ENCODE measurements around the gene BACE2. TPM values are rescaled to one million over a fixed set of nuclear protein-coding genes. Genes with fewer than 3 reads are reported as not detected.

The BACE2 gene
- total and polyA plus RNA-seq, 2 of the 4 experiments (the other 2 are of a cell fraction): 17.0 to 35.5 TPM

- WGBS, 2 experiments (ENCODE audit: extremely low coverage in 2 of 2, insufficient read length in 1 of 2): no CpG with 5 or more reads among the region's 8 CpGs
- no peak overlapping the region for H4K5ac ChIP-seq (ENCODE audit: low read depth, low read length)
- no peak overlapping the region for H2BK5ac ChIP-seq (ENCODE audit: low read depth, low read length, poor library complexity, severe bottlenecking)
- no peak overlapping the region for H3K4me3 ChIP-seq (ENCODE audit: insufficient read depth, low read depth, low read length)
- no peaks in the 10 kb centered on the region for H3K79me1 ChIP-seq (ENCODE audit: low read depth in 1 of 2, low read length in 2 of 2)
- H2AK9ac ChIP-seq (replicated peaks; ENCODE audit: low read depth, low read length, poor library complexity): peak overlapping the region; percentile 85
- no peak overlapping the region for H2BK20ac ChIP-seq (ENCODE audit: low read depth, low read length)
- H3K4me1 ChIP-seq (ENCODE audit: control insufficient read depth, insufficient read depth, low read length): no peaks in the 10 kb centered on the region
- no peak overlapping the region for H2AK5ac ChIP-seq (ENCODE audit: low read depth, low read length)
- peaks cover 6% of the 10 kb centered on the region; the same call in 1 of the 2 replicates for H3K36me3 ChIP-seq (ENCODE audit: control insufficient read depth, insufficient read depth, low read length)
- in situ Hi-C loops (cut with MboI; ENCODE audit: low sequenced_read_pairs): no loop called here
- H3K9me3 ChIP-seq (ENCODE audit: control insufficient read depth, insufficient read depth, low read length): no peaks in the 10 kb centered on the region
- H2BK120ac ChIP-seq (ENCODE audit: low read depth, low read length): no peak overlapping the region
- H2AFZ ChIP-seq (replicated peaks; ENCODE audit: low read length, poor library complexity): no peak overlapping the region
- TF ChIP-seq FOS (IDR thresholded peaks at IDR 0.05; ENCODE audit: low read depth, low read length) (no peak), RAD21 (IDR thresholded peaks at IDR 0.05; ENCODE audit: low read length) (no peak), CEBPB (IDR thresholded peaks at IDR 0.05; ENCODE audit: low read depth, low read length) (no peak), NFE2L2 (IDR thresholded peaks at IDR 0.05; ENCODE audit: low read depth, low read length) (no peak), MAFK (IDR thresholded peaks at IDR 0.05; ENCODE audit: low read depth, low read length) (no peak), RCOR1 (IDR thresholded peaks at IDR 0.05; ENCODE audit: insufficient replicate concordance, low read length) (no peak), MXI1 (IDR thresholded peaks at IDR 0.05; ENCODE audit: borderline replicate concordance, low read depth, low read length) (no peak), BHLHE40 (IDR thresholded peaks at IDR 0.05; ENCODE audit: low read depth, low read length) (no peak), RFX5 (IDR thresholded peaks at IDR 0.05; ENCODE audit: low read depth, low read length) (no peak), MAZ (IDR thresholded peaks at IDR 0.05; ENCODE audit: borderline replicate concordance, low read depth, low read length) (no peak), SMC3 (IDR thresholded peaks at IDR 0.05; ENCODE audit: low read depth, low read length) (no peak), CHD1 (IDR thresholded peaks at IDR 0.05; ENCODE audit: low read depth, low read length) (no peak), USF2 (IDR thresholded peaks at IDR 0.05; ENCODE audit: low read depth, low read length) (no peak), POLR2A (IDR thresholded peaks at IDR 0.05; ENCODE audit: low read depth, low read length) (no peak)
- TF ChIP-seq, protein P1, sequence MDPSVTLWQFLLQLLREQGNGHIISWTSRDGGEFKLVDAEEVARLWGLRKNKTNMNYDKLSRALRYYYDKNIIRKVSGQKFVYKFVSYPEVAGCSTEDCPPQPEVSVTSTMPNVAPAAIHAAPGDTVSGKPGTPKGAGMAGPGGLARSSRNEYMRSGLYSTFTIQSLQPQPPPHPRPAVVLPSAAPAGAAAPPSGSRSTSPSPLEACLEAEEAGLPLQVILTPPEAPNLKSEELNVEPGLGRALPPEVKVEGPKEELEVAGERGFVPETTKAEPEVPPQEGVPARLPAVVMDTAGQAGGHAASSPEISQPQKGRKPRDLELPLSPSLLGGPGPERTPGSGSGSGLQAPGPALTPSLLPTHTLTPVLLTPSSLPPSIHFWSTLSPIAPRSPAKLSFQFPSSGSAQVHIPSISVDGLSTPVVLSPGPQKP (IDR thresholded peaks at IDR 0.05; ENCODE audit: borderline replicate concordance, low read depth, low read length): no peak
- TF ChIP-seq, protein P2, sequence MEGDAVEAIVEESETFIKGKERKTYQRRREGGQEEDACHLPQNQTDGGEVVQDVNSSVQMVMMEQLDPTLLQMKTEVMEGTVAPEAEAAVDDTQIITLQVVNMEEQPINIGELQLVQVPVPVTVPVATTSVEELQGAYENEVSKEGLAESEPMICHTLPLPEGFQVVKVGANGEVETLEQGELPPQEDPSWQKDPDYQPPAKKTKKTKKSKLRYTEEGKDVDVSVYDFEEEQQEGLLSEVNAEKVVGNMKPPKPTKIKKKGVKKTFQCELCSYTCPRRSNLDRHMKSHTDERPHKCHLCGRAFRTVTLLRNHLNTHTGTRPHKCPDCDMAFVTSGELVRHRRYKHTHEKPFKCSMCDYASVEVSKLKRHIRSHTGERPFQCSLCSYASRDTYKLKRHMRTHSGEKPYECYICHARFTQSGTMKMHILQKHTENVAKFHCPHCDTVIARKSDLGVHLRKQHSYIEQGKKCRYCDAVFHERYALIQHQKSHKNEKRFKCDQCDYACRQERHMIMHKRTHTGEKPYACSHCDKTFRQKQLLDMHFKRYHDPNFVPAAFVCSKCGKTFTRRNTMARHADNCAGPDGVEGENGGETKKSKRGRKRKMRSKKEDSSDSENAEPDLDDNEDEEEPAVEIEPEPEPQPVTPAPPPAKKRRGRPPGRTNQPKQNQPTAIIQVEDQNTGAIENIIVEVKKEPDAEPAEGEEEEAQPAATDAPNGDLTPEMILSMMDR (conservative IDR thresholded peaks at IDR 0.05; ENCODE audit: low read depth, low read length): no peak
- H3K27ac ChIP-seq (ENCODE audit: insufficient read depth, low read length): no peak overlapping the region
- no peak for ATAC-seq (ENCODE audit: low read depth)
- no peak overlapping the region for H3K23ac ChIP-seq (ENCODE audit: low read depth, low read length)
- no peak overlapping the region for H4K8ac ChIP-seq (ENCODE audit: low read depth in 2 of 2, low read length in 2 of 2)
- BruUV-seq (replicated peaks): no TSS peak
- intact Hi-C loops (cut with micrococcal nuclease): no loop called here
- no peak overlapping the region for H3K4ac ChIP-seq (ENCODE audit: low read depth, low read length)
- H3K14ac ChIP-seq (replicated peaks; ENCODE audit: low read depth, low read length): no peak overlapping the region
- no peak overlapping the region for H3K9ac ChIP-seq (ENCODE audit: low read depth, low read length)
- H3K9me1 ChIP-seq (ENCODE audit: insufficient read depth, low read length): peaks cover 2% of the 10 kb centered on the region; the same call in 1 of the 2 replicates
- ChIA-PET CTCF (no interaction called here), POLR2A (ENCODE audit: unreplicated experiment) (no interaction called here)
- no peak overlapping the region for H3K18ac ChIP-seq (ENCODE audit: low read depth, low read length)
- DNase-seq: no peak
- H3K4me2 ChIP-seq (ENCODE audit: low read depth, low read length): no peak overlapping the region
- H2BK15ac ChIP-seq (ENCODE audit: low read depth, low read length): no peak overlapping the region
- no peak overlapping the region for H4K91ac ChIP-seq (ENCODE audit: insufficient read depth, low read depth, low read length)
- H3K56ac ChIP-seq (ENCODE audit: extremely low read depth, insufficient read depth, low read length): no peak overlapping the region
- H3K27me3 ChIP-seq (ENCODE audit: control insufficient read depth, insufficient read depth, low read length): no peaks in the 10 kb centered on the region
- dilution Hi-C loops (cut with HindIII; ENCODE audit: low sequenced_read_pairs, unreplicated experiment): no loop called here
- H4K20me1 ChIP-seq (ENCODE audit: insufficient read depth, low read length): no peaks in the 10 kb centered on the region
These were observed 74.4 kb downstream of the BACE2 start for GRCh38 chr21:41242238-41242829.

Data from IMR-90 (cell line).